HG02840 (cell line): ENCODE measurements around the gene PGM3.
"Not testable (repeated sequence)": the region's sequence is repeated elsewhere in the genome, so short reads cannot be mapped to it uniquely, and the experiment has no call there.

ENCODE experiments used
- ATAC-seq: cut with Tn5 transposase; IDR thresholded peaks from one replicate; pipeline ENCODE4 v1.9.1; 2021; ENCODE audit warnings: mild to moderate bottlenecking, moderate library complexity, moderate number of reproducible peaks; ENCODE audit not compliant: unreplicated experiment, low FRiP score

Gene PGM3, protein sequence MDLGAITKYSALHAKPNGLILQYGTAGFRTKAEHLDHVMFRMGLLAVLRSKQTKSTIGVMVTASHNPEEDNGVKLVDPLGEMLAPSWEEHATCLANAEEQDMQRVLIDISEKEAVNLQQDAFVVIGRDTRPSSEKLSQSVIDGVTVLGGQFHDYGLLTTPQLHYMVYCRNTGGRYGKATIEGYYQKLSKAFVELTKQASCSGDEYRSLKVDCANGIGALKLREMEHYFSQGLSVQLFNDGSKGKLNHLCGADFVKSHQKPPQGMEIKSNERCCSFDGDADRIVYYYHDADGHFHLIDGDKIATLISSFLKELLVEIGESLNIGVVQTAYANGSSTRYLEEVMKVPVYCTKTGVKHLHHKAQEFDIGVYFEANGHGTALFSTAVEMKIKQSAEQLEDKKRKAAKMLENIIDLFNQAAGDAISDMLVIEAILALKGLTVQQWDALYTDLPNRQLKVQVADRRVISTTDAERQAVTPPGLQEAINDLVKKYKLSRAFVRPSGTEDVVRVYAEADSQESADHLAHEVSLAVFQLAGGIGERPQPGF

DNA sequence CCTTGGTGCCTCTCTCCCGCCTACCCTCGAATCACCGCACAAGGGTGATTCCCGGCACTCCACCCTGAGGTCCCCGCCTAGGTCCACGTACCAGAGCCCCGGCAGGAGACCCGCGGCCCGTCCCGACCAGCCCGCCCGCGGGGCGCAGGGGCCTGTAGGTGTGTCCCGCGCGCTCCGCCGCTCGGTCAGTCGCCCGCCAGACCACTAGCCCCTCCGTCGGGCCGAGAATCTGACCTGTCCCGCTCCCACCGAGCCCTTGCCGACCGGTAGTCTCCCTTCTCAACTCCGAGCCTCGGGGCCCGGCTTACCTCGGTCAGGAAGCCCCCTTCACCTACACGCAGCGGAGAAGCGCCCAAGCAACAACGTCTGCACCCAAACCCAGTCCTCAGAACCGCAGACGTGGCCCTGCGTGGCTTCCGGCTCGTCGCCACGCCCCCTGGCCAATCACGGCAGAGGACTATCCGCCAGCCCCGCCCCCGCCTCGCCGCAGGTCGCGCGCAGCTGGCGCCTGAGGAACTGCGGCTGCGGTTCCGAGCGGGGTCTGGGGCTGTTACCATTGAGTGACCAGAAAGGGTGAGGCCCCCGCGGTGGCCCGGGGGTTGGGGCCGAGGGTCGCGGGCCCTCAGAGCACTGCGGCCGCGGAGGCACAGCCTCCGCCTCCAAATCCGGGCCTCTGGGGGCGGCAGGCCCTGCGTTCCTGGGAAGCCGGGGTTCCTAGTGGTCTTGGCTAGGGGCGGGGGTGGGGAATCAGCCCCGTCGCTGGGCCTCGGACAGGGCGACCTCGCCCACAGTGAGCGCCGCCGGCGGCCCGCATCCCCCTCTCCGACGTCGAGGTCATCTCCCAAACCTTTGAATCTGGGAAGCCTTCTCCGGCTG is at the start of gene PGM3, which contains the start of gene RWDD2A:
PGM3 (minus strand) TSS at position 395 of the 876 bp plus-strand sequence. CDS start 2,253 bp downstream, outside the sequence.
RWDD2A (plus strand) TSS at position 487 of the 876 bp plus-strand sequence. CDS start 1,095 bp downstream, outside the sequence.
- peak; percentile 94 for ATAC-seq

DNA sequence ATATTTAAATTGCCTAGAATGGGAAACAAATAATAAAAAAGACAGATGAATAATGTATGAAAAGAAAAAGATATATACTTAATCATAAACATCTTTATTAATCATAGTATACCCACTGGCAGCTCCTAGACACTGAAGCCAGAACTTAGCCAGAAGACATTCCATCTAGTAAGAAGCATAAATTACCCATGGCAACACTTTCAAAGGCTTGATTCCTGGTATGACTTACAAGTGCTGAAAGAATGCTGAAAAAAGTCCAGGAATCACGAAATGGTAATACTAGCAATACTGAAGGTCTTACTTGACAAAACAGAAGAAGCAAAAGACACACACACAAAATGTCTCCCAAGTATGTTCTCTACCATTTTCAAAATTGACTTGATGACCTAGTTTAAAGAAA is 38.1 kb upstream of the PGM3 start:
- no peak for ATAC-seq

DNA sequence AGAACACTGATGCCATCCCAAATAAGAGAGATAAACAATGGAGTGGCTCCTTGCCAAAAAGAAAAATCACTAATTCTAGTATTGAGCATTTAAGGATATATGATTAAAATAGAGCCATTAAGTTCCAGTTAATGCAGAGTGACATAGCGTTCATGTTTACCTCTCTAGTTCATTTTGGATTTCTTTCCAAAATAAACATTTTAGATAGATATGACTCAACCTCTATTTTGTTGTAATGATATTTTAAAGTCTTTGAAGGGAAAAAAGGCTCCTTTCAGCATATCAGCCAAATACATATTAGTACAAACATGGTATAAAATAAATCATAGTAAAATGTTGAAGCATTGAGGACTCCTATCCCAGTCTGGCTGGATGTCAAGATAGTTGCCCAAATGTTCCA is 33.5 kb upstream of the PGM3 start:
- ATAC-seq: no peak

DNA sequence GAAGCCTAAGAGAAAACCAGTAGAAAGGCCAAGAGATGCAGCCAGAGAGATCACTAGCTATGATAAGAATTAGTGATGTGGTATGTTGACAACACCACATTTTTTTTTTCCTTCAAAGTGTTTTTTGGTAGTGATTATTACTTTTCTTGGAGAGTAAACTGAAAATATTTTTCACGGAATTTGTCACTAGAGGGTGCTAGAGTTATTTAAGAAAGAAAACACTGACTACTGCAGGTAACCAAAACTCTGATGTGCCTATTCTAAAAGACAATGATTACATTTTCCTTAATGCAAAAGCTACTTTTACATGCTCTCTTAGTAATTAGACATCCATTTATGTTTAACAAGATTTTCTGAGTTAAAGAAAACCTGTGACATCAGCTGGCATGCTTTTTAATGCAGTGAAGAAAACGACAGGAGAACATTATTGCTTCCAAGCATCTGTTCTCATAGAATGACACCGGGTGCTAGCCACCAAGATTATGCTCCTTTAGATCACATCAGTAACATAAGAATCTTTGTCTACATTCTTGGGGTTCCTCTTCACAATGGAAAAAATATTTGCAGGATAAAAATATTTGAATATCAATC is 28.9 kb upstream of the PGM3 start:
- ATAC-seq: no peak

DNA sequence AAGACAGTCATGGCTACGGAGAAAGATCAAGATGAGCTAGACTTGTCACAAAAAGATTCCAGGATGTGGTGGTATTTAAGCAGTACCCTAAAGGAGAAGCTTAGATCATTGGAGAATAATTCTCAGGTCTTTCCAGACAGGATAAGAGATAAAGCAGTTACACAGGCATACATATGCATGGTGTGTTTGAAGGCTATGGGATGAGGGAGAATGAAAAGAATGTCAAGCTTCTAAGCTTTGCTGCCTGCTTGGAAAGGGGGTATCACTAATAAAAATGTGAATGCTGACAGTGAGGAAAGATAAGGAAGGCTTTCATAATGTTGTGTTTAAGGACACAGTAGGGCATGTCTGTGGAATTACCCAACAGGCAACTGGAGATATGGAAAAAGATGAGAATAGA is 28.2 kb upstream of the PGM3 start:
- no peak for ATAC-seq

DNA sequence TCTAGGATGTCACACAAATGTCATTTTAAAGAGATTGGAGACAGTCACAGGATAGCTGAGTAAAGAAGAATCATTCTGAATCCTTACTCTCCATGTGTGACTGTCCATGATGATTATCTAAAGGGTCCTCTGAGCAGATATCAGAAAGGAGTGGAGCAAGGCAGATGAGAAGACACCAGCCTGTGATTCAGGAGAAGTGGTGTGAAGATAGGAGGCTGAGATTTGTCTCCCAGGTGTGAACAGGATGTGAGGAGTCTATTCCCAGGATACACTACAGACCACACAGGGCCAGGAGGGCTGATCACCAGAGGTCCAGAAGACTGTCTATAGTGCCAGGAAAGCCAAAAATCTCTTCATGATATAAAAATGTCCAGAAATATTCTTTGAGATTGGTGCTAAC is 27.1 kb upstream of the PGM3 start:
- no peak for ATAC-seq

DNA sequence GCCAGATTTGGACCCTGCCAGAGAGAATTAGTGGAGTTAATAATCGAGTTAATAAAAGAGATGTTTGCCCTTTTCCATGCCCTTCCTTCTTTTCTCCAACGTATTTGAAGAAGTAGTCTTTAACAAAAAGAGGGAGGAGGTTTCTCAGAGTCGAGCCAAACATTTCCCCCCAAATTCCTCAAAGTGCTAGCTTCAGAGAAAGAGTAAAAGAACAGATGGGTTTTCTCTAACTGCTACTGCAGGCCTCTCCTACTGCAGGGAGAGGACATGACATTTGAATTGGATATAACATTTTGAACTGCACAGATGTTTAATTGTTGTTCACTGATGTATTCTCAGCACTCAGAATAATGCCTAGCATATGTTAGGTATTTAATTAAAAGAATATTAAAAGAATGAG is 25.6 kb upstream of the PGM3 start:
- no peak for ATAC-seq

DNA sequence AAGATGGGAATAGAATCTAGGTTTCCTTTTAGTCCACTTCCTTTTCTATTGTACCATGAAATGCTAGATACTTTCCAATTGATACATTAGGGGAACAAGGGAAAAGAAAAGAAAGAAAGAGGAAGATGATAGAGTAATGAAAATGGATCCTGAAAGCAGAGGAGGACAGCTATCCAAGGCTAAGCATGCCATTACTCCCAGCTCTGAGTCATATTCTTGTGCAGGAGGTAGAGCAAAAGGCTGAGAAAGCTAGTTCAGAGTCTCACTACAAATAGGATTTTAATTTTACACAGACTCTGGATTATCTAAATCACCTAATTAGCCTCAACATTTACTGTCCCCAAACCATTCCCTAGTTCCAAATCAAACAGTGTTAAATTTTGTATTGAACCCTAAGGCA is 23.7 kb upstream of the PGM3 start:
- ATAC-seq: no peak

DNA sequence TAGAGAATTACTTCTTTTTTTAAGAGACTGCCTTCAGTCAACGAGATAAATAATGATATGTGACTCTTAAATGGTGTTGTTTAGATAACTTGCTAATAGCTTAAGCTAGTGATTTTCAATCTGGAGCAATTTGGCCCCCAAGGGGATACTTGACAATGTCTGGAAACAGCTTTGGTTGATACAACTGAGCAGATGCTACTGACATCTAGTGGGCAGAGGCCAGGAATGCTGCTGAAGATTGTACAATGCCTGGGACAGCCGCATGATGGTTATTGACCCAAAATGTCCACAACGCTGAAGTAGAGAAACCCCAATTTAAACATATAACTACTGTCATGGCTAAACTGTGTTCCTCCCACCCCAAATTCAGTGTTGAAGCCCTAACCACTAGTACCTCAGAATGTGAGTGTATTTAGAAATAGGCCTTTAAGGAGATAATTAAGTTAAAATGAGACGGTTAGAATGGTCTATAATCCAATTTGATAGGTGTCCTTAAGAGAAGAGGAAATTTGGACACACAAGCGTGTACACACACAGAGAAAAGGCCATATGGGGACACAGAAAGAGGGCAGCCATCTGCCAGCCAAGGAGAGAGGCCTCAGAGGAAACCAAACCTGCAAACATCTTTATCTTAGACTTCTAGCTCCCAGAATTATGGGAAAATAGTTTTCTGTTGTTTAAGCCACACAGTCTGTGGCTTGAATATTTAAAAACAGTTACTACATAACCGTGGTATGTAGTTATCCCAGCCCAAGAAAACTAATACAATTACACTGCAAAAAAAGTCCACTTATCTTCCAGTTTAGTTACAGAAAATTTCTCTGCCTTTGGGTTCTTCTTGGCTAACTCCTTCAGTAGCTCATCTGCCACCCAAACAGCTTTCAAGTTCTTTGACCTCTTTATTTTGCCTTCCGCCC is 22.3 kb upstream of the PGM3 start:
- ATAC-seq: peak; percentile 97

DNA sequence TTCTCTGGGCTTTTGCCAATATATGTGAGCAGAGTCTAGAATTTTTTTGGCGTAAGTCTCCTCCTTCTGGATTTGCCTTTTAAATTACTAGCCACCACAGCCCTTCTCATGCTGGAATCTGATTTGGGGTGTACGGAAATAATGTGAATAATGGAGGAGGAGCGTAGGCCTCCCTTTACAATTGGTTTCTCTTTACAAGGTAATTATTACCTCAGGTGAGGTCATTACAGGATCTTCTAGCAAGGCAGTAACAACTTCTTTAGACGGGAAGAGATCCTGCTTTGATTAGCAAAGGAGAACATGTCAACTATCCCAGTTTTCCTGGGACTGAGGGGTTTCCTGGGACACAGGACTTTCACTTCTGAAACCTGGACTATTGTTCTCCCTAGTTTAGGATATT is 9.0 kb upstream of the PGM3 start:
- ATAC-seq: no peak

DNA sequence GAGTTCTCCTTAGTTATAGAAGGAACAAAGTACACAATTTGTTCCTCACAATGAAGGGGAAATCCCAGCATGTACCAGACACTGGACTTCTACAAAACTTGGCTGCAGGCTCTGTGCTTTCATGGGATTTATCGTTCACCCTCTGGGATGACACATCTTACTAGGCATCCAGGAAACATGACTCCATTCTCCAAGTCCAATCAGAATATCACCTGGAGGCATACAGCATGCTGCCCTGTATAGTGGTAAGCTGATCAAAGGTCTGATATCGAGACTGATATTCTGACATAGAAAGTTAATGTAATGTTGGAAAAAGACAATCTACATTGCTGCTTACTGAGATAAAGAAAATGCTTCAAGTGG is 6.8 kb upstream of the PGM3 start:
- no peak for ATAC-seq

DNA sequence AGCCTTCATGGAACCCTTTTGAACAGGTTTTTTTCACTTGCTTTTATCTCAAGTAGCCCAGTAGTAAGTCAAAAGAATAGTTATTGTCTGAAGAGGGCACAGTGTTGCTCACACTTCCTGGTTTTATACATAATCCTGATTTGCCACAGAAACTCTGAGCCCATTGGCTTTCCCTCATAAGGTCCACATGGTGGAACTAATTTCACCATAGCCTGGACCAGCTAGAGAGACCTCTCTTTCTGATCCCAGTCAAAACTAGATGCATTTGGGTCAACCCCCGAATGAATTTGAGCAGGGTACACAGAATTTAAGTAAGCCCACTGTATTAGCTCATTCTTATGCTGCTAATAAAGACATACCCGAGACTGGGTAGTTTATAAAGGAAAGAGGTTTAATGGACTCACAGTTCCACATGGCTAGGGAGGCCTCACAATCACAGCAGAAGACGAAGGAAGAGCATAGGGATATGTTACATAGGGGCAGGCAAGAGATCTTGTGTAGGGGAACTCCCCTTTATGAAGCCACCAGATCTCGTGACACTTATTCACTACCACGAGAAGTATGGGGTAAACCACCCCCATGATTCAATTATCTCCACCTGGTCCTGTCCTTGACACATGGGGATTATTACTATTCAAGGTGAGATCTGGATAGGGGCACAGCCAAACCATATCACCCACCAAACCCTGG is 6.3 kb upstream of the PGM3 start:
- ATAC-seq: no peak

DNA sequence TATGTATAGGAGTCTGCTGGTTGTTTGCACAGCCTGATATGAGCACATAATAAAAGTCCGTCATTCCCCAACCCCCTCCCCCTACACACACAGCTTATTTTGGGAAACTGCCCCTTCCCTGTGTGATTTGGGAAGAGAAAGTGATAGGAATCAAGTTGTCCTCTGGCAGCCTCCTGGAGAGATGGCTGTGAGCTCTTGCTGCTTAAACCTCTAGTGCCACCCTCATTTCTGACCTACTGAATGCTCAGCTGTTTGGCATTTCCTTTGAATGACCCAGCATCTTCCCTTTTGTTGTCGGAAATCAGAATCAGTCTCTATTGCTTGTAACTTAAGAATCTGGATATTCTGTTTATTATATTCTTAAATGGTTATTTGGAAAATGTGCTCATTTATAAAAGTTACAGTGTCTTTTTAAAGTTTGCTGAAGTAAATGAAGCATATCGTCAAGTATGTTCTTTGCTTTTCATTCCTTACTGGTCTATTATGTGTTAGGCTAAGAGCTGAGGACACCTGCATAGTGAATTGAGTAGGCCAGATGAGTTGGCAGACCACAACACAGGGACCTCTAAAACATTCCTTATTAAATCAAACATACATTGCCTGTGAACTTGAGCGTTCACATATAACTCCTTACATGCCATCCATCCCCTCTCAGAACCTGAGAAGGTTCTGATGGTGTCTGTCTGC is 5.6 kb upstream of the PGM3 start:
- no peak for ATAC-seq

DNA sequence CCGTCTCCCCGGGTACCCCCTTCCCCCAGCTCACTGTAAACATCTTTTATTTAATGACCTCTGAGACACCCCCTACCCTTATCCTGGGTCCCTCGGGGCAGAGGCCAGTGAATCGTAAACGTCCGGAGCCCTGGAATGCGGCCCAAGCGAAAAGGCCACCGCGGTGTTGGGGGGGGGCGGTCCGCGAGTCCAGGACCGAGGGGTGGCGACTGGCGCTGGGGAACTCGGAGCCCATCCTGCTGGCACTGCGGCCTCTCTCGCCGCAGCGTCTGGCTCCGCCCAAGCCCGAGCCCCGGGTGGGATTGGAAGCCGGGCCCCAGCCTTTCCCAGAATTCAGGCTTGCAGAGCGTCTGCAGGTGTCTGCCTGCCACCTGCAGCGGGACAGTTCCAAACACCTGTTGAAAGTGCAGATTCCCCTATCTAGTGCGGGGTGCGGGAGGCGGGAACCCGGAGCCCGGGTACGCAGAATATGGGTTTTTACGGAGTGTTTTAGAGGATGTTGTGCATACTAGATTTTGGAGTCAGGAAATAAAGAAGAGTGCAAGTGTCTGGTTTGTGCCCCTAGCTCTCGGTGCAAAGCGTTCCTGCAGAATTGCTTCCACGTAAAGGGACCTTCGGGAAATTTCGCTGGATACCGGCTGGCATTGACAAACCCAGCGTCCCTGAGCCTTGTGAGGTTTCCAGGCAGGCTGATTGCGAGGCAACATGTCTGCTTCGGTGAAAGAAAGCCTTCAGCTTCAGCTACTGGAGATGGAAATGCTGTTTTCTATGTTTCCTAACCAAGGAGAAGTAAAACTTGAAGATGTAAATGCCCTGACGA is 892 bp upstream of the PGM3 start:
- peak; percentile 25 for ATAC-seq

DNA sequence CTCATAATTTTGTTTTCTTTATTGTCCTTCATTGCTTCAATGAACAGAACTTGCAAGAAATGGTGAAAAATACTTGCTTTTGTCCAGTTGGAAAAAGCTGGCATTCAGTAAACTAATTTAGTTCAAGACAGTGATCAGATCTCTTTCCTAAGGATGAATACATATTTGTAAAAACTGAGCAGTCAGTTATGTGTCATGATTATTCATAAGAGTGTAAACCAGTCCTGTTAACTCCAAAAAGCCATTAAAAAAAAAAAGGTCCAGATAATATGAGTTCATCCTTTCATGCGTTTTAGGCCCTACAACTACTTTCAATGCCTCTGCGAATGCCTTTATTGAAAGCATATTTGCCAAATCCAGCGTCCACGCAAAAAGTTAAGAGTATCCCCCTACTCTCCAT is 609 bp downstream of the PGM3 start:
- peak; percentile 3 for ATAC-seq

DNA sequence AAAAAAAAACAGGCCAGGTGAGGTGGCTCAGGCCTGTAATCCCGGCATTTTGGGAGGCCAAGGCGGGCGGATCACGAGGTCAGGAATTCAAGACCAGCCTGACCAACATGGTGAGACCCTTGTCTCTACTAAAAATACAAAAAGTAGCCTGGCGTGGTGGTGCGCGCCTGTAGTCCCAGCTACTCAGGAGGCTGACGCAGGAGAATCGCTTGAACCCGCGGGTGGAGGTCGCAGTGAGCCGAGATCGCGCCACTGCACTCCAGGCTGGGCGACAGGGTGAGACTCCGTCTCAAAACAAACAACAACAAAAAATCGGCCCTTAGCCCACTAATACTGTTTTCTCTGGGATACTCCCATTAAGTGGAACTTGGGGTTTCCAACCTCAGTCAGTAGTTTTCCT is 1.1 kb downstream of the PGM3 start:
- ATAC-seq: not testable (repeated sequence)

DNA sequence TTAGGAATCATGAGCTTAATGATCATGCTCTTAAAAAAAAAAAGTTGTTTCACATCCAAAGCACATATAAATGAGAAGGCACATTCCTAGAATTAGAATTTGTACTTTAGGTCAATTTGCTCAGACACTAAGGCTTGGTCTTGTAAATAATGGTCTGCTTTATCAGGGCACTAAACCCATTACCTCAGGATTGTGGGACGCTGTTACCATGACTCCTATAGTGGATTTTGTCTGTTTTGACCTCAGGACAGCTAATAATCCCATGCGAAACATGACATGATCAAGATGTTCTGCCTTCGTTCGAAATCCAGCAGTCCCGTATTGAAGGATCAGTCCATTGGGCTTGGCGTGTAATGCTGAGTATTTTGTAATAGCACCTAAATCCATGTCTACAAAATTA is 2.4 kb downstream of the PGM3 start:
- ATAC-seq: no peak

DNA sequence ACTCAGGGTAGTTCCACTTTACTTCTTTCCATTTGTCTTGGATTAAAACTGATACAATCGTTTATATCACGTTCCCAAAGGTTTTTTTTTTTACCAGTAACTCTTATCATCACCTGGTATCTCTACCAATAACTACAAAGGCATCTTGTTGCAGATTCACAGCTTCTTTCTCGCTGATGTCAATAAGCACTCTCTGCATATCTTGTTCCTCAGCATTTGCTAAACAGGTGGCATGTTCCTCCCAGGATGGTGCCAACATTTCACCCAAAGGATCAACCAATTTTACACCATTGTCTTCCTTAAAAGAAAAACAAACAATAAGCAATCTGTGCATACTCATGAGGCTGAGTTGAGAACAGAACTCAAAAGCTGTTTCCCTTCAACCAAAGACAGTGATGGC is 4.6 kb downstream of the PGM3 start:
- no peak for ATAC-seq
